ENCODE measurements around the gene DSC1.
"Not testable (repeated sequence)": the region's sequence is repeated elsewhere in the genome, so short reads cannot be mapped to it uniquely, and the experiment has no call there.

DSC1 gene

DNA sequence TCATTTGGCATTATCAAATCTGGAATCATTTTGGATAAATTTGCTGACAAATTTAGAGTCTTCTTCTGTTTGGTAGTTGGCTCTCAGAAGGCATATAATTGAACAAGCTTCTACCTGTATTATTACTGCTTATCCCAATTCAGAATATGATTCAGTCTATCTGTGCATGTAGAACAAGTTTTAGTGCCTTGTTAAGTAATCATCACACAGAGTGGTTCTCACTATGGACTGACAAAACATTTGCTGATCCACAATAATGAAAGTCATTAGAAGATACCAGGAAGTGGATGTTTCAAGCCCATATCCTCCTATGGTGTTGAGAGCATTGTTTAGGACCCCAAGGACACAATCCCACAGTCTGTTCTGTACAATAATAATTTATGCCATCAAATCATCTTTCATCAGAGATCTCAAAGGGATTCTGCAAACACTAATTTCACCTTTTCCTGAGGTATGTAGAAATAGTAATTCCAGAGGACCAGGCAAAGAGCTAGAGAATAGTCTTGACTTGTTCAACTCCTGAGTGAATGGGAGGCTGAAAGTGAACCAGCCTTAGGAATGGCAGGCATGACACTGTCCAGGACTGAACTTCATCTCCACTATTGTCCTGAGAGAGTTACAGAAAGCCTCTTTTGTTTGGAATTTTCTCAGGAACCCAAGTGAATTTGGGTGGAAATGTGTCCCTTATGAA lies 29.6 kb upstream of the DSC1 start:
- TF ChIP-seq, protein P1, sequence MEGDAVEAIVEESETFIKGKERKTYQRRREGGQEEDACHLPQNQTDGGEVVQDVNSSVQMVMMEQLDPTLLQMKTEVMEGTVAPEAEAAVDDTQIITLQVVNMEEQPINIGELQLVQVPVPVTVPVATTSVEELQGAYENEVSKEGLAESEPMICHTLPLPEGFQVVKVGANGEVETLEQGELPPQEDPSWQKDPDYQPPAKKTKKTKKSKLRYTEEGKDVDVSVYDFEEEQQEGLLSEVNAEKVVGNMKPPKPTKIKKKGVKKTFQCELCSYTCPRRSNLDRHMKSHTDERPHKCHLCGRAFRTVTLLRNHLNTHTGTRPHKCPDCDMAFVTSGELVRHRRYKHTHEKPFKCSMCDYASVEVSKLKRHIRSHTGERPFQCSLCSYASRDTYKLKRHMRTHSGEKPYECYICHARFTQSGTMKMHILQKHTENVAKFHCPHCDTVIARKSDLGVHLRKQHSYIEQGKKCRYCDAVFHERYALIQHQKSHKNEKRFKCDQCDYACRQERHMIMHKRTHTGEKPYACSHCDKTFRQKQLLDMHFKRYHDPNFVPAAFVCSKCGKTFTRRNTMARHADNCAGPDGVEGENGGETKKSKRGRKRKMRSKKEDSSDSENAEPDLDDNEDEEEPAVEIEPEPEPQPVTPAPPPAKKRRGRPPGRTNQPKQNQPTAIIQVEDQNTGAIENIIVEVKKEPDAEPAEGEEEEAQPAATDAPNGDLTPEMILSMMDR (IDR thresholded peaks at IDR 0.05; ENCODE audit: insufficient read depth, missing control alignments): no peak
- no peak for DNase-seq (ENCODE audit: insufficient read length, low spot score)
- no peak for FAIRE-seq

DNA sequence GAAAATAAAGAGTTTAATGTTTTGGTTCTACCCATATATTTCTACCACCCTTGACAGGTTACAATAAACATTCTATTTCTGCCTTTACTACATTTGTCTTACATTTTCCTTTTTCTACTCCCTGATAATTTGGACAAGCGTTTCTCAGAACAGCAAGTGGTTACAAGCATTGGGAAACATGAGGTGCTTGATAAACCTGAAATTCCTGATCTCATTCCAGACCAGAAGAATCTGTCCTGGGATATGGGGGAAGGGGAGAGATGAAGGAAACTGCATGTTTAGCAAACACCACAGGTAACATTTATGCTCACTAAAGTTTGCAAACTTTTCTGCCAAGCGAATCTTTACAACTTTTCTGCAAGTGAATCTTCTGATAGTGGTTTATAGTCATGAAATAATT lies 28.3 kb upstream of the DSC1 start:
- FAIRE-seq (no peak), DNase-seq (ENCODE audit: insufficient read length, low spot score) (no peak)
- TF ChIP-seq, protein P1 (IDR thresholded peaks at IDR 0.05; ENCODE audit: insufficient read depth, missing control alignments): no peak

DNA sequence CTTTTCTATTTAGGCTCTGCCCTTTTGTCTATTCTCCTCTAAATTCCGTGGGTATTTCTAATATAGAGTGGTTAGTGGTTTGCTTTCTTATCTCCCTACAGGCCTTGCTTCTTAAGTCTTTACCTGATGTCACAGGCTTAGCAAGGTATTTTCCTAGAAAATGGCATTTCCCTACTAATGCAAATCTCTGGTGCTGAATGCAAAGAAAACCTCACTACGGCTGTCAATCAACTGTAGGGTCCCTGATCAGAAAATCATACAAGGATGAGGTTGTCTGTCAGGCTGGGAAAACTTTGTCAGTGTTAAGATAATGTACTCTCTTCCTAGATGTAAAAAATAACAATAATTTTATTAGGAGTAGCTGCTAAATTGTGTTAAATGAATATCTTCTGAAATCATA lies 27.1 kb upstream of the DSC1 start:
- TF ChIP-seq, protein P1 (IDR thresholded peaks at IDR 0.05; ENCODE audit: insufficient read depth, missing control alignments): no peak
- no peak for FAIRE-seq
- DNase-seq (ENCODE audit: insufficient read length, low spot score): no peak

DNA sequence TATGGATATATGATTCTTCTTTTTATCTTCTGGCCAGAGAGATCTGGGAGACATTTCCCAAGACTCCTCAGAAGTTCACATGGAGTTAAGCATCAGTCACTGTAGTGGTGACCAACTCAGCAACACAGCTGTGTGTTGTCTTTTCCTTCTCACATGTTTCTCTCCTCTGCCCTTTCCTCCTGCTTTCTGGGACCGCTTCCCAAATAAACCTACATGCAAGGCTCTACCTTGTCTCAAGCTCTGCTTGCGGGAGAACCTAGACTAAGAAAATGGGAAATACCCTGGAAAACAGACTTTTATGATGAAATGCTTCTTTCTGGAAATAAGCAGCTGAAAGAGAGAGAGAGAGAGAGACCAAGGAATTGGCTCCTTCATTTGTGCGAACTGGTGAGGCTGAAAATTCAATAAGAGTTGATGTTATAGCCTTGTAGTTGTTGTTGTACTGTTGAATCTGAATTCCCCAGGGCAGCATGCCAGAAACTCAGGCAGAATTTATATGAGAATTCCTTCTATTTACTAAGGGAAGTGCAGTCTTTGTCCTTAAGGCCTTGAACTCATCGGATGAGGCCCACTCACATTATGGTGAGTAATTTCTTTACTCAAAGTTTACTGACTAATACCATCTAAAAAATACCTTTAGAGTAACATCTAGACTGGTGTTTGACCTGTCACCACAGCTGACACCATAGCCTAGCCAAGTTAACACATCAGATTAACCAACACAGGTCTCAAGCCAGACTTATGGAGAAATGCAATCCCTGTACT lies 22.7 kb upstream of the DSC1 start:
- FAIRE-seq (no peak), DNase-seq (ENCODE audit: insufficient read length, low spot score) (no peak)
- TF ChIP-seq, protein P1 (IDR thresholded peaks at IDR 0.05; ENCODE audit: insufficient read depth, missing control alignments): no peak

DNA sequence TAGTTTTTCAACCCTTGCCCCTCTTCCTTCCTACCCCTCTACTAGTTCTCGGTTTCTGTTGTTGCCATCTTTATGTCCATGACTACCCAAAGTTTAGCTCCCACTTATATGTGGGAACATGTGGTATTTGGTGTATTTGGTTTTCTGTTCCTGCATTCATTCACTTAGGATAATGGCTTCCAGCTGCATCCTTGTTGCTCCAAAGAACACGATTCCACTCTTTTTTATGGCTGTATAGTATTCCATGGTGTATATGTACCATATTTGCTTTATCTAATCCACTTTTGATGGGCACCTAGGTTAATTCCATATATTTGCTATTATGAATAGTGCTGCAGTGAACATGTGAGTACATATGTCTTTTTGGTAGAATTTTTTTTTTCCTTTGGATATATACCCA lies 20.6 kb upstream of the DSC1 start:
- TF ChIP-seq, protein P1 (IDR thresholded peaks at IDR 0.05; ENCODE audit: insufficient read depth, missing control alignments): no peak
- no peak for FAIRE-seq
- DNase-seq (ENCODE audit: insufficient read length, low spot score): no peak

DNA sequence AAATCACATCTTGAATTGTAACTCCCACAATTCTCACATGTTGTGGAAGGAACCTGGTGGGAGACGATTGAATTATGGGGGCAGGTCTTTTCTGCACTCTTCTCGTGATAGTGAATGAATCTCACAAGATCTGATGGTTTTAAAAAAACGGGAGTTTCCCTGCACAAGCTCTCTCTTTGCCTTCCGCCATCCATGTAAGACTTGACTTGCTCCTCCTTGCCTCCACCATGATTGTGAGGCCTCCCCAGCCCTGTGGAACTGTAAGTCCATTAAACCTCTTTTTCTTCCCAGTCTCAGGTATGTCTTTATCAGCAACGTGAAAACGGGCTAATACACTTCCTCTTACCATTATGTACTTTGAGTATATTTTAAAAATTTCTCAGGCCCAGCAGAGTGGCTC lies 14.7 kb upstream of the DSC1 start:
- FAIRE-seq; DNase-seq (ENCODE audit: insufficient read length, low spot score): not testable (repeated sequence)

DNA sequence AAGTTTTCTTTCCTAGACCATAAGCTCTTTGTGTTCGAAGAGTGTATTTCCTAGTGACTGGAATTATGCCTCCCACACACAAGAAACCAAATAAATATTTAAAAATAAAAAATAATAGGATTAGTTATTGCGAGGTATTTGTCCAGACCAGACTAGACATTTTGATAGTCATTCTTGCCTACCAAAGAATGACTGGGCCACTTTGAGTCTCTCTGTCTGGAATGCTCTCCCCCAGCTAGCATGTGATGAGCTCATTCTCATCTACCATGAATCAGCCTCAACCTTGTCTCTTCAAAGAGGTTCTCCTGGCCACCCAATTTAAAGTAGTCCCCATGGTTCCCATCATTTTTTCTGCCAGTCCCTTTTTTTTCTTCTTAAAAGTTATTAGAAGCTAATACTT lies 13.9 kb upstream of the DSC1 start:
- no peak for FAIRE-seq
- TF ChIP-seq, protein P1 (IDR thresholded peaks at IDR 0.05; ENCODE audit: insufficient read depth, missing control alignments): no peak
- DNase-seq (ENCODE audit: insufficient read length, low spot score): no peak
